SKM-1 treated with dmso at 0.1 percent for 144 hours (cell line): Measurements from ENCODE around the gene CEP192.
"Not testable (repeated sequence)": the region's sequence is repeated elsewhere in the genome, so short reads cannot be mapped to it uniquely, and the experiment has no call there.

Source experiments
- DNase-seq: peaks from one replicate; lab custom pipeline; 2025; ENCODE audit not compliant: unreplicated experiment; lab: John Stamatoyannopoulos, UW

The CEP192 gene

GRCh38 chr18:13026583-13027270, 35.6 kb downstream of the CEP192 start:
- DNase-seq, result no peak

DNA sequence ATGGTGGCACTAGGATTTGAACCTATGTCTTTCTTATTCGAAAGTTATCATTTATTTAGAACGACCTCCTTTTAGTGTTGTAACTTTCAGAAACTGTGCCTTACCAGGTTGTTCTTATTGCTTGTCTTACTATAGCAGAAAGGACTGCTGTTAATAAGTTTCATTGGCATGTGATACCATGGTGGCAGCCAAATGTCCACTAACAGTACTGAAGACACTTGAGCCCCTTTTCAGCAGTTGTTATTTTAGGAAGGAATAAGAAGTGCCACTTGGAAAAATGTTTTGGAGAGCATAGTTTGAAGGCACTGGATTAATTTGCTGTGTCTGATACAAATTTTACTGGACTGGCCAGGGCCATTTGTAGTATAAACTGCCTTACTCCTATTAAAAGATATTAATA, 37.7 kb downstream of the CEP192 start:
- DNase-seq, result no peak

- no peak for DNase-seq
These were observed 41.0 kb downstream of the CEP192 start for GRCh38 chr18:13032173-13032572.

DNA sequence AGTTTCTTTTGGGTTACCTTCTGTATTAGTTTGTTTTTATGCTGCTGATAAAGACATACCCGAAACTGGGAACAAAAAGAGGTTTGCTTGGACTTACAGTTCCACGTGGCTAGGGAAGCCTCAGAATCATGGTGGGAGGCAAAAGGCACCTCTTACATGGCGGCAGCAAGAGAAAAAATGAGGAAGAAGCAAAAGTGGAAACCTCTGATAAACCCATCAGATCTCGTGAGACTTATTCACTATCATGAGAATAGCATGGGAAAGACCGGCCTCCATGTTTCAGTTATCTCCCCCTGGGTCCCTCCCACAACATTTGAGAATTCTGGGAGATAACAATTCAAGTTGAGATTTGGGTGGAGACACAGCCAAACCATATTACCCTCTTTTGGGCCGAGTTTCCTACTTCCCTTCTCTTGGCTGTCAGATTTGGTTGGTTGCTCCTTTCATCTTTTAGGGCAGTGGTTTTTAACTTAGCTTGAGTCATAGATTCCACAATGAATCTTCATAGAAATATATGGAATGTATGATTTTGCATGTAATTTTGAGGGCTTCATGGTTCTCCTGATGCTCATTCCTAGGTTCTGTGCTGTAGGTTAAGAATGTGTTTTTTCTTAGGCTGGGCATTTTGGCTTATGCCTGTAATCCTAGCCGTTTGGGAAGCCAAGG, 44.2 kb downstream of the CEP192 start:
- no peak for DNase-seq

DNA sequence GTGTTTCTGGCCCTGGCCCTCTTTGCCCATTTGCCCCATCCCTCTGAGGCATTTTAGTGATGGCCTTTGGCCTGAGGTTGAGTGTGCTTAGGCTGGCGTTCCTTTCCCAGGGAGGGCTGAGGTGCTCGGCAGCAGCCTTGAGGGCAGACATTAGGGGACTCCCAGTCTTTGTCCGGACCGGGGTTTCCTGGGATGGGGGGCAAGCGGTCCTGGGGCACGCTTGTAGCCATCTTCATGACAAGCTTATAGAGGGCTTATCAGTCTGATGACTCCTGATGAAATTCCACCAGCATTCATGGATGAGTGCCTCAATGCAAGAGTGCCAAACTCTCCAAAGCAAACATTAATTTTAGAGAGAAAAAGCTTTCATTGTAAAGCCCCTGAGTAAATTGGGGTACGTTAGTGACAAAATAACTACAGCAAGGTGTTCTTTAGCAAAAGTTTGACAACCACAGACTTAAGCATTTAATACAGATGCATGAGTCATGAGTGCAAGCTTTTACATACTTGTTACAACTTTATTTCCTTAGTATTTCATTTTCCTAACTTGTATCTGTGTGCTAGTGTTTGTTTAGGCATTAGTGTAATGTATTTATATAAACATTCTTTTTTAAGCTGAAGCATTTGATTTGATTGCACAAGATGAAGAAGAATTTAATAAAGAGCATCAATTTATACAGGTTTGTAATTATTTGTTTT, 45.6 kb downstream of the CEP192 start:
- no peak for DNase-seq

- DNase-seq, result no peak
These were observed 48.6 kb downstream of the CEP192 start for GRCh38 chr18:13039806-13040205.

DNA sequence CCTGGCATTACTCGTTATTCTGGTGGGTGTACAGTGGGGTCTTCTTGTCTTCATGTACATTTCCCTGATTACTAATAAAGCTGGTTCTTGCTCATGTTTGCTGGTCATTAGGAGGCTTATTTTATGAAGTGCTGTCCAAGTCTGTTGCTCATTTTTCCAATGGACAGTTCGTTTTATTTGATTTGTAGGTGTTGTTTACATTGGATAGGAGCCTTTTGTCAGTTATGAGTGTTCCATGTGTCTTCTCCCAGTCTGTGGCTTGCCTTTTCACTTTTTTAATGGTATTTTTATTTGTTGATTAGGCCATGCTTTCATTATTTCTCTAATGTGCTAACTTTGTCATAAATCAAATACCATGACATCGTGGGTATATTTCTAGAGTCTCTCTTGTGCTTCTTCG, 51.9 kb downstream of the CEP192 start:
- DNase-seq, result no peak

DNA sequence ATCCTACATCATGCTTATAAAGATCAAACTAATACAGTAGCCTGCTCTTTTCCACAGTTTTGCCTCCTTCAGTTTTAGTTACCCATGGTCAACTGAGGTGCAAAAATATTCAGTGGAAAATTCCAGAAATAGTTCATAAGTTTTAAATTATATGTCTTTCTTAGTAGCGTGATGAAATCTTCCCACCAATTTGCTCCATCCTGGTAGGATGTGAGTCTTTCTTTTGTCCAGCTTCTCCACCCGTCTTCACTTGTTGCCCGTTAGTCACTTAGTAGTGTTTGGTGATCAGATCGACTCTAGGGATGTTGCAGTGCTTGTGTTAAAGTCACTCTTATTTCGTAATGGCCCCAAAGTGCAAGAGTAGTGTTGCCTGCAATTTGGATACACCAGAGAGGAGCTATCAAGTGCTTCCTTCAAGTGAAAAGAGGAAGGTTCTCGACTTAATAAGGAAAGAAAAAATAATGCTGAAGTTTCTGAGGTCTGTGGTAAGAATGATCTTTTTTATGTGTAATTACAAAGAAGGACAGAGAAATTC, 57.0 kb downstream of the CEP192 start:
- DNase-seq, result peak; percentile 13

DNA sequence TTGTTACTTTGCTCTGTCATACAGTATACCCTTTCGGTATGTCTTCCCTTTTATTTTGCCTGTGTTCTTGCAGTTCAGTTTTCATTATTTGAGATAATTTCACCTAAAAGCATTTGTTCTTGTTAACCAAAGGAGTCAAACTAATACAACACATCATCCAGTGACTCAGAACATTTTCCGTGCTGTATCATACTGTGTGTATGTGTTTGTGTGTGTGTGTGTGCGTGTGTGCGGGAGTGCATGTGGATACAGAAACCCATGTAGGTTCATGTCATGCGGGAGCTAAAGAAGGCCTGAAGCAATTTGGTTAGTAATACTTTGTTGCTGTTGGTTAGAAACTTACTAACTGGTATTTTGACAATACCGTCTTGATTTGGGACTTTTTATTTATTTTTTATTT, 60.0 kb downstream of the CEP192 start:
- DNase-seq, result no peak

- DNase-seq, result peak; percentile 25
These were observed 60.8 kb downstream of the CEP192 start for GRCh38 chr18:13051950-13052349.

- no peak for DNase-seq
These were observed 63.2 kb downstream of the CEP192 start for GRCh38 chr18:13054336-13054735.

DNA sequence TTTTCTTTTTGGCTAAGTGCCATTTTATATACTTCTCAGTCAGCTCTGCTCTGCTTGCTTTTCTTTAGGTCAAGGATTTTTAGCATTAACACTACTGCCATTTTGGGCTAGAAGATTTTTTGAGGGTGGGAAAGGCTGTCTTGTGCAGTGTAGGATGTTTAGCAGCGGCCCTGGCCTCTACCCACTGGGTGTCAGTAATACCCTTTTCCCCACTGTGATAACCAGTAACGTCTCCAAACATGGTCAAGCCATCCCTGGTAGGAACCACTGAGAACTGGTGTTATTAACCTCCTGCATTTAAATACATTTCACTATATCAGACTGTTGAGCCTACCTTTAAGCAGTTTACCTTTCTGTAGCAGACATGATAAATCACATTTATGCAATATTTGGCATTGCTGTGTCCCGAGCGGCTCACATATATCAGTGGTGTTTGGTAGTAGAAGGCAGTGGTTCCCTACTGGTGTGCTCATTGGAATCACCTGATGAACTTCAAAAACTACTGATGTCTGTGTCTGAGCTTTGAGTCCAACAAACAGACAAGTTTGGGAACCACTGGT, 70.5 kb downstream of the CEP192 start:
- DNase-seq, result no peak

DNA sequence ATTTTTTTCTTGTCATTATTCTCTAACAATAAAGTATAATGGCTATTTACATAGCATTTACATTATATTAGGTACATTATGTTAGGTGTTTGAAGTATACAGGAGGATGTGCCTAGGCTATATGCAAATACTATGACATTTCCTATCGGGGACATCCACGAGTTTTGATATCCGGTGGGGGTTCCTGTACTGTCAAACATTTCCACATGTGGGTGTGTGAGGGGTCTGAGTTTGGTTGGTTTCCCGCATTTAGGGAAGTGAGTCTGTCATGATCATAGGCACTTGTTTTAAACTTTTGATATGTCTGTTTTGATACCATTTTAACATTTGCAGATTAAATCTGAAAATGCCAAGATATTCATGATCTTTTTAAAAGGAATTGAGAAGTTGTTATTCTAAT, 76.0 kb downstream of the CEP192 start:
- no peak for DNase-seq

GRCh38 chr18:13067966-13068365, 76.8 kb downstream of the CEP192 start:
- DNase-seq, result no peak

- DNase-seq, result no peak
These were observed 79.3 kb downstream of the CEP192 start for GRCh38 chr18:13070460-13070859.

- no peak for DNase-seq
These were observed 85.7 kb downstream of the CEP192 start for GRCh38 chr18:13076886-13077285.

DNA sequence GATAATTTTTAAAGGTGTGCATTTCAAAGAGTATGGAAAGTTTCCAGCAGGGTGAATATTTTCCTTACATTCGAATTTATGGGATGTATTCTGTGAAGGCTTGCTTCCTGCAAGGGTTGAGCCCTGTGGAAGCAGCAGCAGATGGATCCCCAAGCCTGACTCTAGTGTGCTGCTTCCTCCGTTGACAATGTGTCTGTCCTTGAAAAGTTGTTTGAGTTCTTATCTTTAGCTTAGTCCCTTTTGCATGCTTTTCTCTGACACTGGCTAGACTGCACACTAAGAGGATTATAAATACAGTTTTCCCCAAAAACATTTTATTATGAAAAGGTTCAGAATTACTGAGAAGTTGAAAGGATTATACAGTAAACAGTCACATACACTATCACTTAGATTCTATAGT, 86.3 kb downstream of the CEP192 start:
- no peak for DNase-seq

DNA sequence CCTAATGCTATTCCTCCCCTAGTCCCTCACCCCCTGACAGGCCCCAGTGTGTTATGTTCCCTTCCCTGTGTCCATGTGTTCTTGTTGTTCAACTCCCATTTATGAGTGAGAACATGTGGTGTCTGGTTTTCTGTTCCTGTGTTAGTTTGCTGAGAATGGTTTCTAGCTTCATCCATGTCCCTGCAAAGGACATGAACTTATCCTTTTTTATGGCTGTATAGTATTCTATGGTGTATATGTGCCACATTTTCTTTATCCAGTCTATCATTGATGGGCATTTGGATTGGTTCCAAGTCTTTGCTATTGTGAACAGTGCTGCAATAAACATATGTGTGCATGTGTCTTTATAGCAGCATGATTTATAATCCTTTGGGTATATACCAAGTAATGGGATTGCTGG, 86.9 kb downstream of the CEP192 start:
- DNase-seq, result not testable (repeated sequence)

DNA sequence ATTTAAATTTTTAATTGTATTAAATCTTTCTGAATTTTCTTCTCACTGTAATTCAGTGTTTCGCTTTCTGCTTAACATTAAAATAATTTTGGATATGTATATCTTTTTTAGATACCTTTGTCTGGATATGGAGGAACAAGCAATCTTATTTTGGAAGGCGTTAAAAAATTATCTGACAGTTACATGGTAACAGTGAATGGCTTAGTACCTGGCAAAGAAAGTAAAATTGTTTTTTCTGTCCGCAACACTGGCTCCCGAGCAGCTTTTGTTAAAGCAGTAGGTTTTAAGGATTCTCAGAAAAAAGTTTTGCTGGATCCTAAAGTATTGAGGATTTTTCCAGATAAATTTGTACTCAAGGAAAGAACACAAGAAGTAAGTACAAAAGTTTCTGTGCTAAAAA, 95.7 kb downstream of the CEP192 start:
- no peak for DNase-seq

GRCh38 chr18:13095466-13095865, 104.3 kb downstream of the CEP192 start:
- no peak for DNase-seq

GRCh38 chr18:13096232-13096631, 105.1 kb downstream of the CEP192 start:
- no peak for DNase-seq

- no peak for DNase-seq
These were observed 105.6 kb downstream of the CEP192 start for GRCh38 chr18:13096719-13097118.
